Right lobe of liver (tissue), 6 donors: ENCODE measurements around the gene TNFAIP3. TPM values are rescaled to one million over a fixed set of nuclear protein-coding genes. Genes with fewer than 3 reads are reported as not detected.
A peak's percentile ranks its signal among the peaks of the same experiment; 100 is the strongest.
"Not testable (repeated sequence)": the region's sequence is repeated elsewhere in the genome, so short reads cannot be mapped to it uniquely, and the experiment has no call there.

Experiments used
- ATAC-seq, 4 donors: fragments of 200-7000 bp; cut with Tn5 transposase; one replicate each; pipeline ENCODE4 v1.9.1; 2020; ENCODE audit warnings: mild to moderate bottlenecking in 4 of 4, moderate library complexity in 4 of 4
- DNase-seq, 3 donors: peaks; one replicate each; pipeline ENCODE4 v3.0.0-alpha.2; 2020
- H3K27ac ChIP-seq, 3 donors: fragments of 200-600 bp; one replicate each; pipeline ENCODE4 v1.8.0; 2022
- H3K27me3 ChIP-seq, 2 donors: fragments of 200-600 bp; one replicate each; pipeline ENCODE4 v1.8.0; 2022
- H3K36me3 ChIP-seq, 4 donors: fragments of 200-600 bp; sonication (generic) in 1 of 4; one replicate each; pipeline versions ENCODE4 v1.5.1 to v1.8.0; 2017 to 2022; ENCODE audit warnings: control low read depth in 1 of 4
- H3K4me1 ChIP-seq, 4 donors: fragments of 200-600 bp; sonication (generic) in 1 of 4; one replicate each; pipeline versions ENCODE4 v1.5.1 to v1.8.0; 2017 to 2022; ENCODE audit warnings: control low read depth in 1 of 4
- H3K4me3 ChIP-seq, 3 donors: fragments of 200-600 bp; one replicate each; pipeline ENCODE4 v1.8.0; 2022
- H3K9me3 ChIP-seq, 4 donors: fragments of 200-600 bp; sonication (generic) in 1 of 4; one replicate each; pipeline versions ENCODE4 v1.5.1 to v1.8.0; 2017 to 2022; ENCODE audit warnings: control low read depth in 1 of 4
- CTCF ChIP-seq, 4 donors: fragments of 200-600 bp in 3 of 4; fragments of 450-650 bp in 1 of 4; IDR thresholded peaks; one replicate each; pipeline versions ENCODE4 v1.5.1 to v1.8.0; 2016 to 2022; ENCODE audit warnings: antibody characterized with exemption in 4 of 4, mild to moderate bottlenecking in 2 of 4
- POLR2A ChIP-seq: fragments of 450-650 bp; IDR thresholded peaks from one replicate; pipeline ENCODE4 v1.6.1; 2017; ENCODE audit warnings: antibody characterized with exemption, mild to moderate bottlenecking
- WGBS: methylation state at CpG from one replicate; pipeline ENCODE4 v1.1.6; 2018; ENCODE audit warnings: low coverage, low lambda C conversion rate; ENCODE audit not compliant: insufficient coverage; ENCODE audit errors: missing lambda C conversion rate; 5-methylcytosine and 5-hydroxymethylcytosine counted together
- intact Hi-C, 2 donors: fragments of 100-400 bp; cut with DNase I; formaldehyde crosslinking; loops; one replicate each; pipeline versions ENCODE4 v1.11.2 to v1.14.1; 2022
- total RNA-seq, 6 experiments: library from RNA; depleted of rRNA in 2 of 6; stranded (reverse); fragments of >200 nt in 2 of 6; fragmentation: NEBNext Ultra II Directional in 3 of 6; extraction: Animal tissue kit (Norgen Biotek cat#: 25700) in 3 of 6; gene quantifications; one replicate each; pipeline versions ENCODE4 v1.1.0 to v1.2.4, GENCODE V29; 2016 to 2023
- donor health status: DM: no; HTN: yes; CAD: no.
- donor health status: DM: no; HTN: no; CAD: no.
- donor health status: DM: no; HTN: no; CAD: no.
- donor health status: DM: no; HTN: yes; CAD: no.
- donor health status: DM: no; HTN: yes; CAD: no.

The TNFAIP3 gene
- total RNA-seq, 6 experiments from 2014 or later: 8.3 to 38.1 (median 13.6) TPM

DNA sequence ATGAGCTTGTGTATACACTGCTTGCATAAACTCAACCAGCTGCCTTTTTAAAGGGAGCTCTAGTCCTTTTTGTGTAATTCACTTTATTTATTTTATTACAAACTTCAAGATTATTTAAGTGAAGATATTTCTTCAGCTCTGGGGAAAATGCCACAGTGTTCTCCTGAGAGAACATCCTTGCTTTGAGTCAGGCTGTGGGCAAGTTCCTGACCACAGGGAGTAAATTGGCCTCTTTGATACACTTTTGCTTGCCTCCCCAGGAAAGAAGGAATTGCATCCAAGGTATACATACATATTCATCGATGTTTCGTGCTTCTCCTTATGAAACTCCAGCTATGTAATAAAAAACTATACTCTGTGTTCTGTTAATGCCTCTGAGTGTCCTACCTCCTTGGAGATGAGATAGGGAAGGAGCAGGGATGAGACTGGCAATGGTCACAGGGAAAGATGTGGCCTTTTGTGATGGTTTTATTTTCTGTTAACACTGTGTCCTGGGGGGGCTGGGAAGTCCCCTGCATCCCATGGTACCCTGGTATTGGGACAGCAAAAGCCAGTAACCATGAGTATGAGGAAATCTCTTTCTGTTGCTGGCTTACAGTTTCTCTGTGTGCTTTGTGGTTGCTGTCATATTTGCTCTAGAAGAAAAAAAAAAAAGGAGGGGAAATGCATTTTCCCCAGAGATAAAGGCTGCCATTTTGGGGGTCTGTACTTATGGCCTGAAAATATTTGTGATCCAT lies 15.3 kb downstream of the TNFAIP3 start:
- intact Hi-C loops: no loop called here
- Histone ChIP-seq H3K27me3 (no peaks in the 10 kb centered on the region), H3K27ac (no peak overlapping the region), H3K36me3 (peaks cover 13 to 52% (median 32%) of the 10 kb centered on the region in 4 donors), H3K4me3 (no peak overlapping the region), H3K9me3 (no peaks in the 10 kb centered on the region), H3K4me1 (no peaks in the 10 kb centered on the region)
- 77% methylated on average over 2 of the region's 2 CpGs for WGBS
- no peak for TF ChIP-seq POLR2A
- TF ChIP-seq CTCF (IDR thresholded peaks at IDR 0.05): no peak
- ATAC-seq (peak in 3 of 4 donors; percentile 31 to 35 (median 33)), DNase-seq (no peak)

DNA sequence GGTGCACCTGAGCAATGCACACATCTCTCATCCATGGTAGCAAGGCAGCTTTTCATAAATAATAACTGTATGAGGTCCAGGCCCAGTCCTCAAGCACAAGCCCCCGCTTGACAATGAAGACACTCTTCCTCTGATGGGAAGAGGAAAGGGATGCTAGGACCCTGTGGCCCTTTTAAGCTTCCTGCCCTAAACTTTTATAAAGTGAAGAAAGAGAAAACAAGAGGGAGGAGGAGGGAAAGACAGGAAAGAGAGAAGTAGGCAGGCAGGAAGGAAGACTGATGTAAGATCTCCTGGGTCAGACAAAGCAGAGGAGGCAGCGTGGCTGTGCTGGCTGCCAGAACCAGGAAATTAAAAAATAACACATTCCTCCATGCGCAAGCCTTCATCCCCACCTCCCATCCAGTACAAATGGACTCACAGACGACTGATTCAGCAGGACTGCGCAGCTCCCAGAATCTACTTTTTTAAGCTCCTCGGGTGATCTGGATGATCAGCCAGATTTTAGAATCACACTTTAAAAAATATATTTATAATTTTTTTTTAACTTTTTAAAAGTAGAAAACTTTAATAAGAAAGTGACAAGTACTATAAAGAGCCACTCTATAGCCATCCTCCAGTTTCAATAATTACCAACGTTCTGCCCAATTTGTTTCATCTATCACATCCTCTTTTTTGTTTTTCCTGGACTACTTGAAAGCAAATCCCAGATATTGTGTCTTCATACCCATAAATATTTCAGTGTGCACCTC lies 16.5 kb downstream of the TNFAIP3 start:
- Histone ChIP-seq H3K27me3 (no peaks in the 10 kb centered on the region), H3K27ac (peak overlapping the region in 1 of 3 donors; percentile 31), H3K4me1 (no peaks in the 10 kb centered on the region), H3K36me3 (peaks cover 10 to 40% (median 26%) of the 10 kb centered on the region in 4 donors), H3K4me3 (no peak overlapping the region), H3K9me3 (no peaks in the 10 kb centered on the region)
- no peak for TF ChIP-seq CTCF (IDR thresholded peaks at IDR 0.05)
- no peak for TF ChIP-seq POLR2A
- intact Hi-C loops: no loop called here
- 49% methylated on average over 7 of the region's 7 CpGs for WGBS
- ATAC-seq (peak; percentile 29 to 56 (median 43)), DNase-seq (no peak)

GRCh38 chr6:137884149-137884909 lies 17.3 kb downstream of the TNFAIP3 start:
- intact Hi-C loops: no loop called here
- no peak overlapping the region for H3K4me3 ChIP-seq
- no peaks in the 10 kb centered on the region for H3K27me3 ChIP-seq
- WGBS: 87% methylated on average over 5 of the region's 5 CpGs
- no peaks in the 10 kb centered on the region for H3K4me1 ChIP-seq
- peaks cover 4 to 33% (median 19%) of the 10 kb centered on the region in 4 donors for H3K36me3 ChIP-seq
- no peak overlapping the region for H3K27ac ChIP-seq
- DNase-seq (no peak), ATAC-seq (no peak)
- no peaks in the 10 kb centered on the region for H3K9me3 ChIP-seq
- TF ChIP-seq CTCF (IDR thresholded peaks at IDR 0.05) (no peak), POLR2A (no peak)

DNA sequence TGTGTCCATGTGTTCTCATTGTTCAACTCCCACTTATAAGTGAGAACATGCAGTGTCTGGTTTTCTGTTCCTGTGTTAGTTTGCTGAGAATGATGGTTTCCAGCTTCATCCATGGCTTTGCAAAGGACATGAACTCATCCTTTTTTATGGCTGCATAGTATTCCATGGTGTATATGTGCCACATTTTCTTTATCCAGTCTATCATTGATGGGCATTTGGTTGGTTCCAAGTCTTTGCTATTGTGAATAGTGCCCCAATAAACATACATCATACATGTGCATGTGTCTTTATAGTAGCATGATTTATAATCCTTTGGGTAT lies 17.8 kb downstream of the TNFAIP3 start:
- DNase-seq, H3K27me3 ChIP-seq, H3K4me3 ChIP-seq, ATAC-seq, H3K9me3 ChIP-seq, H3K27ac ChIP-seq, intact Hi-C loops, H3K4me1 ChIP-seq: not testable (repeated sequence)
- H3K36me3 ChIP-seq: peaks cover 2 to 27% (median 15%) of the 10 kb centered on the region in 4 donors

GRCh38 chr6:137886226-137886625 lies 19.2 kb downstream of the TNFAIP3 start:
- DNase-seq, ATAC-seq, H3K4me3 ChIP-seq, H3K27me3 ChIP-seq, H3K27ac ChIP-seq, H3K9me3 ChIP-seq, intact Hi-C loops, H3K4me1 ChIP-seq: not testable (repeated sequence)
- 100% methylated on average over 3 of the region's 3 CpGs for WGBS
- H3K36me3 ChIP-seq: peaks cover 0 to 14% (median 8%) of the 10 kb centered on the region in 4 donors
